HEK293 (cell line): ENCODE results near the gene ANAPC16.

Source experiments
- CTCF ChIA-PET: fragments of 350-600 bp; formaldehyde crosslinking; extraction: SDS; loops from one replicate; lab custom pipeline; 2021; ENCODE audit warnings: antibody characterized with exemption; lab: Yijun Ruan, JAX
- POLR2A ChIA-PET: fragments of 300-600 bp; formaldehyde crosslinking; extraction: SDS; loops from one replicate; lab custom pipeline; 2020; ENCODE audit warnings: antibody characterized with exemption, inconsistent platforms; lab: Yijun Ruan, JAX
- H3K27ac ChIP-seq: fragments of 200-500 bp; sonication (Bioruptor generic); 2 replicates; pipeline ENCODE4 v1.5.1; 2014; ENCODE audit warnings: low read depth, low read length, control low read depth, inconsistent platforms; ENCODE audit errors: extremely low read depth
- H3K36me3 ChIP-seq, 2 experiments: fragments of 200-500 bp in 1 of 2; sonication (Bioruptor generic) in 1 of 2; 1 replicate in 1 of 2; 2 replicates in 1 of 2; pipeline ENCODE4 v1.5.1; 2014 to 2017; ENCODE audit warnings: inconsistent platforms in 2 of 2, low read length in 2 of 2; ENCODE audit not compliant: control insufficient read depth in 2 of 2, insufficient read depth in 1 of 2
- H3K4me1 ChIP-seq: fragments of 200-500 bp; sonication (Bioruptor generic); 2 replicates; pipeline ENCODE4 v1.5.1; 2014; ENCODE audit warnings: mild to moderate bottlenecking, low read length, inconsistent platforms; ENCODE audit not compliant: control insufficient read depth, insufficient read depth
- H3K4me3 ChIP-seq: 2 replicates; pipeline ENCODE4 v1.5.1; 2011; ENCODE audit warnings: low read depth, mild to moderate bottlenecking, control low read depth, low read length, moderate library complexity
- H3K9me3 ChIP-seq: fragments of 200-500 bp; sonication (Bioruptor generic); 2 replicates; pipeline ENCODE4 v1.5.1; 2014; ENCODE audit warnings: low read depth, low read length, inconsistent platforms; ENCODE audit not compliant: control insufficient read depth, insufficient read depth
- PRDM1 ChIP-seq: fragments of 450-650 bp; formaldehyde crosslinking; IDR thresholded peaks from 2 replicates; pipeline ENCODE4; 2016; ENCODE audit warnings: missing biosample characterization, missing genetic modification characterization
- PRDM2 ChIP-seq: fragments of 450-650 bp; formaldehyde crosslinking; IDR thresholded peaks from 2 replicates; pipeline ENCODE4 v1.5.1; 2016; ENCODE audit warnings: missing biosample characterization, missing genetic modification characterization, borderline replicate concordance
- SCRT1 ChIP-seq: fragments of 450-650 bp; formaldehyde crosslinking; IDR thresholded peaks from 2 replicates; pipeline ENCODE4 v1.5.1; 2016; ENCODE audit warnings: missing biosample characterization, missing genetic modification characterization, borderline replicate concordance
- ZBTB17 ChIP-seq: fragments of 450-650 bp; formaldehyde crosslinking; IDR thresholded peaks from 2 replicates; pipeline ENCODE4 v1.5.1; 2016; ENCODE audit warnings: missing biosample characterization, missing genetic modification characterization
- ZEB2 ChIP-seq: fragments of 450-650 bp; formaldehyde crosslinking; IDR thresholded peaks from 2 replicates; pipeline ENCODE4 v1.5.1; 2016; ENCODE audit warnings: missing biosample characterization, missing genetic modification characterization
- ZNF121 ChIP-seq: fragments of 450-650 bp; formaldehyde crosslinking; IDR thresholded peaks from 2 replicates; pipeline ENCODE4 v1.5.1; 2016; ENCODE audit warnings: missing biosample characterization, missing genetic modification characterization
- ZNF449 ChIP-seq: fragments of 450-650 bp; formaldehyde crosslinking; IDR thresholded peaks from 2 replicates; pipeline ENCODE4 v1.5.1; 2017; ENCODE audit warnings: missing biosample characterization, mild to moderate bottlenecking, missing genetic modification characterization, moderate library complexity
- ZNF514 ChIP-seq: fragments of 450-650 bp; formaldehyde crosslinking; IDR thresholded peaks from 2 replicates; pipeline ENCODE4 v1.5.1; 2016; ENCODE audit warnings: missing biosample characterization, missing genetic modification characterization
- ZNF596 ChIP-seq: fragments of 450-650 bp; IDR thresholded peaks from 2 replicates; pipeline ENCODE4 v1.5.0; 2018; ENCODE audit warnings: missing biosample characterization, mild to moderate bottlenecking, missing genetic modification characterization, moderate library complexity
- ZNF629 ChIP-seq: fragments of 450-650 bp; formaldehyde crosslinking; IDR thresholded peaks from 2 replicates; pipeline ENCODE4 v1.5.1; 2017; ENCODE audit warnings: missing biosample characterization, missing genetic modification characterization
- ZNF654 ChIP-seq: fragments of 450-650 bp; formaldehyde crosslinking; IDR thresholded peaks from 2 replicates; pipeline ENCODE4 v1.5.1; 2016; ENCODE audit warnings: low read depth, missing biosample characterization, missing genetic modification characterization
- ZNF777 ChIP-seq: fragments of 450-650 bp; formaldehyde crosslinking; IDR thresholded peaks from 2 replicates; pipeline ENCODE4 v1.5.1; 2017; ENCODE audit warnings: missing biosample characterization, missing genetic modification characterization, borderline replicate concordance
- ZSCAN5A ChIP-seq: fragments of 450-650 bp; formaldehyde crosslinking; IDR thresholded peaks from 2 replicates; pipeline ENCODE4 v1.5.1; 2016; ENCODE audit warnings: missing biosample characterization, missing genetic modification characterization
- ZXDB ChIP-seq: fragments of 450-650 bp; formaldehyde crosslinking; IDR thresholded peaks from 2 replicates; pipeline ENCODE4 v1.5.1; 2016; ENCODE audit warnings: missing biosample characterization, missing genetic modification characterization
- TF ChIP-seq, protein P1 (sequence below): fragments of 450-650 bp; formaldehyde crosslinking; IDR thresholded peaks from 2 replicates; pipeline ENCODE4 v1.5.1; 2016; ENCODE audit warnings: missing biosample characterization, missing genetic modification characterization

Gene ANAPC16

DNA sequence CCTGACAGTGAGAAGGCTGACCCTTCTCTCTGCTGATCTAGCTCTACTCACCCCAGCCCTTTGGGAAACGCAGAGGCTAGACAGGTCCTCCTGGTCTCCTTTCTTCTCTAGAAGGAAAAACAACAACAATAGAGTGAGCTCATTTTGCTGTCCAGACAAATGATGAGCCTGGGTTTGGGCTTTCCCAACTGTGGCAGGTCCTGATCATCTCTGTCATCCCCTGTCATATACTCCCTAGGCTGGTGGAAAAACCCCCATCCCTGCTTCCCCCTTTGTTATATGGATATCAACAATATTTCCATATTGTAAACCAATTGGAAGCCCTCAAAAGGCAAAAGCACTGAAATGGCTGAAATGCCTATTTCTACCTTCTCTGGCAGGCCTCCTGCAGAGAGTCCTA lies 48.7 kb downstream of the ANAPC16 start:
- H3K36me3 ChIP-seq: no peaks in the 10 kb centered on the region
- H3K4me3 ChIP-seq: no peak overlapping the region
- H3K4me1 ChIP-seq: peaks cover 19% of the 10 kb centered on the region
- CTCF ChIA-PET: interaction anchor here (0.6 to 1.8 kb wide), 3 partner anchors 10 to 36 kb away, joined by 3 to 7 read pairs (median 3); partner anchors contain the start of gene DDIT4
- POLR2A ChIA-PET: interaction anchor here (1.0 to 2.3 kb wide), 3 partner anchors 10 to 68 kb away, joined by 3 to 26 read pairs (median 3); partner anchors contain the start of gene DDIT4
- H3K27ac ChIP-seq: no peak overlapping the region
- no peaks in the 10 kb centered on the region for H3K9me3 ChIP-seq
- TF ChIP-seq ZSCAN5A (tag by site-specific recombination) (no peak), ZNF449 (0 out of 2 replicates have a peak, but pooled peaks have one; percentile 30)

DNA sequence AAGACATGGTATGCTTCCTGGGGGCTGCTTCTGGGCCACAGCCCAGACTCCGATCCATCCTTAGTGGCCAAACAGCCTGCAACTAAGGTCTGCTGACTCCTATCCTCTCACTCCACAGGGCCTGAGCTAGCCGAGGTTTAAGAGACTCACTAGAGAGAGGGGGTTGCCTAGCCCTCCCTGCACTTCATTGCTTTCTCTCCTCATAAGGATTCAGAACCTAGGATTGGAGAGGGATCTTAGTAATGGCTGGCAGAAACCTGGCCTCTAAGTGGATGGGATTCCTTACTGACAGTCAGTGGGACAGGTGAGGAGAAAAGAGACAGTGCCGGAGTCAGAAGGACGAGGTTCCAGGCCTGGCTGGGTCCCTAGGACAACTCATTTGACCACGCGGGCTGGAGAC lies 49.7 kb downstream of the ANAPC16 start:
- Histone ChIP-seq H3K36me3 (no peaks in the 10 kb centered on the region), H3K4me1 (peaks cover 11% of the 10 kb centered on the region; the same call in 1 of the 2 replicates), H3K27ac (no peak overlapping the region; the same call in 1 of the 2 replicates), H3K9me3 (no peaks in the 10 kb centered on the region), H3K4me3 (no peak overlapping the region)
- POLR2A ChIA-PET: interaction anchor here (0.7 to 1.0 kb wide), 2 partner anchors 9 to 13 kb away, joined by 3 read pairs; partner anchors contain the start of gene DDIT4
- TF ChIP-seq ZNF654 (tag by site-specific recombination) (no peak), ZNF596 (tag by site-specific recombination) (no peak), ZNF121 (tag by site-specific recombination) (no peak), SCRT1 (no peak), ZBTB17 (tag by site-specific recombination) (peak; percentile 64), PRDM1 (tag by site-specific recombination) (0 out of 2 replicates have a peak, but pooled peaks have one; percentile 31)
- TF ChIP-seq, protein P1, sequence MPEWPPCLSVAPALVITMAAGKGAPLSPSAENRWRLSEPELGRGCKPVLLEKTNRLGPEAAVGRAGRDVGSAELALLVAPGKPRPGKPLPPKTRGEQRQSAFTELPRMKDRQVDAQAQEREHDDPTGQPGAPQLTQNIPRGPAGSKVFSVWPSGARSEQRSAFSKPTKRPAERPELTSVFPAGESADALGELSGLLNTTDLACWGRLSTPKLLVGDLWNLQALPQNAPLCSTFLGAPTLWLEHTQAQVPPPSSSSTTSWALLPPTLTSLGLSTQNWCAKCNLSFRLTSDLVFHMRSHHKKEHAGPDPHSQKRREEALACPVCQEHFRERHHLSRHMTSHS: no peak
- CTCF ChIA-PET: interaction anchor here (0.8 to 1.1 kb wide), 2 partner anchors 9 to 139 kb away, joined by 3 to 7 read pairs; no protein-coding TSS in a partner anchor

- H3K36me3 ChIP-seq: no peaks in the 10 kb centered on the region
- H3K27ac ChIP-seq: no peak overlapping the region; the same call in 1 of the 2 replicates
- H3K9me3 ChIP-seq: no peaks in the 10 kb centered on the region
- no peak overlapping the region for H3K4me3 ChIP-seq
- H3K4me1 ChIP-seq: peaks cover 10% of the 10 kb centered on the region; the same call in 1 of the 2 replicates
- ChIA-PET POLR2A (interaction anchor here (0.5 to 1.0 kb wide), 3 partner anchors 8 to 35 kb away, joined by 3 read pairs; partner anchors contain the start of gene DDIT4), CTCF (interaction anchor here (0.5 to 1.1 kb wide), 4 partner anchors 9 to 218 kb away, joined by 3 to 7 read pairs (median 4); no protein-coding TSS in a partner anchor)
- TF ChIP-seq ZEB2 (tag by site-specific recombination): no peak
- no peak for TF ChIP-seq PRDM2 (tag by site-specific recombination)
- TF ChIP-seq ZNF629: no peak
- TF ChIP-seq ZNF121 (tag by site-specific recombination): peak; percentile 72; the same call in 1 of the 2 replicates
- TF ChIP-seq ZXDB (tag by site-specific recombination): no peak
- TF ChIP-seq ZNF514 (tag by site-specific recombination): no peak
- TF ChIP-seq ZNF777 (tag by site-specific recombination): no peak
These were observed 50.4 kb downstream of the ANAPC16 start for GRCh38 chr10:72265990-72266865.
